K562 (cell line): ENCODE results near the gene RASSF10. TPM values are rescaled to one million over a fixed set of nuclear protein-coding genes. Genes with fewer than 3 reads are reported as not detected.
A peak's percentile ranks its signal among the peaks of the same experiment; 100 is the strongest.

Experiments used
- CBFA2T2 ChIP-seq: fragments of 450-650 bp; conservative IDR thresholded peaks from 2 replicates; pipeline ENCODE4 v1.6.1; 2017; ENCODE audit warnings: mild to moderate bottlenecking
- CEBPG ChIP-seq, 3 experiments: fragments of 200-800 bp in 1 of 3; sonication (Bioruptor generic) in 1 of 3; sonication (generic) in 1 of 3; formaldehyde crosslinking in 1 of 3; IDR thresholded peaks in 2 of 3; conservative IDR thresholded peaks in 1 of 3; 2 replicates each; pipeline versions ENCODE4 v1.6.1 to v1.8.0; 2016 to 2022; ENCODE audit warnings: missing compliant biosample characterization in 2 of 3, missing genetic modification characterization in 2 of 3, mild to moderate bottlenecking in 1 of 3, missing genetic modification reagents in 1 of 3
- KDM1A ChIP-seq, 2 experiments: fragments of 450-650 bp; IDR thresholded peaks; 2 replicates each; pipeline ENCODE4 v1.6.1; 2016; ENCODE audit warnings: mild to moderate bottlenecking in 2 of 2
- MEIS2 ChIP-seq: fragments of 450-650 bp; IDR thresholded peaks from 2 replicates; pipeline ENCODE4 v1.6.1; 2014; ENCODE audit warnings: mild to moderate bottlenecking; ENCODE audit not compliant: partially characterized antibody
- NFIC ChIP-seq: fragments of 450-650 bp; IDR thresholded peaks from 2 replicates; pipeline ENCODE4 v1.6.1; 2017; ENCODE audit warnings: mild to moderate bottlenecking, inconsistent platforms
- RAD51 ChIP-seq: fragments of 450-650 bp; IDR thresholded peaks from 2 replicates; pipeline ENCODE4 v1.7.1; 2016; ENCODE audit warnings: low read depth, mild to moderate bottlenecking, borderline replicate concordance
- RBM25 ChIP-seq: fragments of 200-400 bp; formaldehyde crosslinking; IDR thresholded peaks from 2 replicates; pipeline ENCODE4 v1.6.1; 2018; ENCODE audit warnings: low read length, low read depth, moderate library complexity; ENCODE audit not compliant: severe bottlenecking
- REST ChIP-seq, 2 experiments: fragments of 450-650 bp; formaldehyde crosslinking in 1 of 2; IDR thresholded peaks; 2 replicates each; pipeline versions ENCODE4 v1.4.0 to v1.6.1; 2014 to 2020; ENCODE audit warnings: mild to moderate bottlenecking in 2 of 2, borderline replicate concordance in 1 of 2, low read depth in 1 of 2
- TAL1 ChIP-seq: fragments of 450-650 bp; IDR thresholded peaks from 2 replicates; pipeline ENCODE4 v1.6.1; 2016; ENCODE audit warnings: mild to moderate bottlenecking
- TFE3 ChIP-seq: fragments of 450-650 bp; formaldehyde crosslinking; IDR thresholded peaks from 2 replicates; pipeline ENCODE4 v1.4.0; 2020; ENCODE audit warnings: mild to moderate bottlenecking, mixed read lengths
- TRIM25 ChIP-seq: fragments of 450-650 bp; IDR thresholded peaks from 2 replicates; pipeline ENCODE4 v1.7.0; 2016; ENCODE audit warnings: borderline replicate concordance
- ZNF384 ChIP-seq: IDR thresholded peaks from 2 replicates; pipeline ENCODE4 v1.6.1; 2012; ENCODE audit warnings: low read depth, low read length, improper control_type of control experiment
- ZNF395 ChIP-seq: fragments of 200-800 bp; sonication (Bioruptor generic); IDR thresholded peaks from 2 replicates; pipeline ENCODE4 v1.6.1; 2017; ENCODE audit warnings: missing genetic modification characterization, missing compliant biosample characterization
- ZNF766 ChIP-seq: fragments of 200-800 bp; sonication (Bioruptor generic); conservative IDR thresholded peaks from 2 replicates; pipeline ENCODE4 v1.6.1; 2016; ENCODE audit warnings: missing genetic modification characterization, missing compliant biosample characterization
- polyA plus RNA-seq, 8 experiments: library from polyadenylated mRNA; depleted of rRNA in 4 of 8; stranded (reverse) in 5 of 8; unstranded in 3 of 8; fragments of >200 nt; fragmentation: Nextera tagmentation in 2 of 8; fragmentation: Illumina TruSeq in 1 of 8; extraction: Ambion mirVana in 2 of 8; extraction: Trizol in 1 of 8; gene quantifications; 2 replicates each; pipeline versions ENCODE4 v1.2.1 to v1.2.3, GENCODE V29; 2011 to 2014; ENCODE audit warnings: inconsistent platforms in 1 of 8, missing spikeins in 1 of 8
- total RNA-seq, 7 experiments: library from RNA; depleted of rRNA in 6 of 7; stranded (reverse); fragments of >200 nt in 6 of 7; fragmentation: Illumina TruSeq in 2 of 7; extraction: Trizol in 2 of 7; gene quantifications; 2 replicates each; pipeline versions ENCODE4 v1.2.1 to v1.2.3, GENCODE V29; 2011 to 2021; ENCODE audit warnings: low replicate concordance in 1 of 7

The RASSF10 gene
- total and polyA plus RNA-seq, 9 of the 15 experiments (the other 6 are each of a cell fraction or from before 2014, with no cell fraction given) = not detected

GRCh38 chr11:12995188-12995587 is 13.9 kb upstream of the RASSF10 start (continued):
- TF ChIP-seq REST (IDR thresholded peaks at IDR 0.05; ENCODE audit: borderline replicate concordance) (peak; percentile 38), REST (CRISPR knock-in tag; IDR thresholded peaks at IDR 0.05; ENCODE audit: low read depth) (no peak), KDM1A (IDR thresholded peaks at IDR 0.05) (peak; percentile 25; a peak in 2 of 4 replicates), MEIS2 (peak; percentile 87), NFIC (no peak), TRIM25 (no peak), TFE3 (CRISPR knock-in tag) (peak; percentile 26; the same call in 1 of the 2 replicates), ZNF384 (peak; percentile 60), ZNF766 (CRISPR knock-in tag) (peak; percentile 86), ZNF395 (CRISPR knock-in tag) (0 out of 2 replicates have a peak, but pooled peaks have one; percentile 24), CEBPG (CRISPR knock-in tag; IDR thresholded peaks at IDR 0.05) (no peak), CEBPG (tag; conservative IDR thresholded peaks at IDR 0.05 in 1 of 2, IDR thresholded peaks at IDR 0.05 in 1 of 2) (0 out of 4 replicates have a peak, but pooled peaks of 1 of the 2 experiments have one; percentile 33), CBFA2T2 (0 out of 2 replicates have a peak, but pooled peaks have one; percentile 40), TAL1 (no peak), RAD51 (peak; percentile 91), RBM25 (peak; percentile 81)
